Uterus (tissue), 2 donors: ENCODE data around the gene CCDC93.

Source experiments
- POLR2A ChIP-seq, 2 donors: fragments of 450-650 bp; IDR thresholded peaks; one replicate each; pipeline ENCODE4 v1.6.1; 2016; ENCODE audit warnings: antibody characterized with exemption in 2 of 2, mild to moderate bottlenecking in 1 of 2, moderate library complexity in 1 of 2
- TF ChIP-seq, protein P1 (sequence below), 4 experiments: fragments of 200-600 bp in 2 of 4; fragments of 450-650 bp in 2 of 4; sonication (generic) in 2 of 4; IDR thresholded peaks; one replicate each; pipeline ENCODE4 v1.5.1; 2016 to 2019; ENCODE audit warnings: antibody characterized with exemption in 4 of 4, mild to moderate bottlenecking in 2 of 4, moderate library complexity in 1 of 4

DNA sequence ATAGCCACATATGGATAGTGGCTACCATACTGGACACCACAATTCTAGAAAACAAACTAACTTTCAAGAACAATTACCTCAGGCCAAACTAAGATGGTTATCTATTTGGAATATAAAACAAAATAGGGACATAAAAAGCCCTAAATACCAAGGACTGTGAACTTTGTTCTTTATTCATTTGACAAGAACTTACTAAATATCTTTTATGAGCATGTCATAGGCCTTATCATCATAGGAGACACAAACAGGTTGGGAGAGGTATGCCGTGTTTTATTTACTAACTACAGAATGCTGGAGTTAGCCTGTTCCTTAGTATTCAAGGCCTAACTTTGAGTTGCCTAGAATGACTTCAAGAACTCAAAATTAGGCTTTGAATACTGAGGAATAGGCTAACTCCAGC, 32.1 kb downstream of the CCDC93 start:
- TF ChIP-seq, protein P1, sequence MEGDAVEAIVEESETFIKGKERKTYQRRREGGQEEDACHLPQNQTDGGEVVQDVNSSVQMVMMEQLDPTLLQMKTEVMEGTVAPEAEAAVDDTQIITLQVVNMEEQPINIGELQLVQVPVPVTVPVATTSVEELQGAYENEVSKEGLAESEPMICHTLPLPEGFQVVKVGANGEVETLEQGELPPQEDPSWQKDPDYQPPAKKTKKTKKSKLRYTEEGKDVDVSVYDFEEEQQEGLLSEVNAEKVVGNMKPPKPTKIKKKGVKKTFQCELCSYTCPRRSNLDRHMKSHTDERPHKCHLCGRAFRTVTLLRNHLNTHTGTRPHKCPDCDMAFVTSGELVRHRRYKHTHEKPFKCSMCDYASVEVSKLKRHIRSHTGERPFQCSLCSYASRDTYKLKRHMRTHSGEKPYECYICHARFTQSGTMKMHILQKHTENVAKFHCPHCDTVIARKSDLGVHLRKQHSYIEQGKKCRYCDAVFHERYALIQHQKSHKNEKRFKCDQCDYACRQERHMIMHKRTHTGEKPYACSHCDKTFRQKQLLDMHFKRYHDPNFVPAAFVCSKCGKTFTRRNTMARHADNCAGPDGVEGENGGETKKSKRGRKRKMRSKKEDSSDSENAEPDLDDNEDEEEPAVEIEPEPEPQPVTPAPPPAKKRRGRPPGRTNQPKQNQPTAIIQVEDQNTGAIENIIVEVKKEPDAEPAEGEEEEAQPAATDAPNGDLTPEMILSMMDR (IDR thresholded peaks at IDR 0.05) = no peak
- no peak for TF ChIP-seq POLR2A (IDR thresholded peaks at IDR 0.05)
